Adrenal gland (tissue), 12 donors: Measurements from ENCODE around the gene TPM1. TPM values are rescaled to one million over a fixed set of nuclear protein-coding genes. Genes with fewer than 3 reads are reported as not detected.

Source experiments
- DNase-seq, 7 donors: peaks; one replicate each; pipeline ENCODE4 v3.0.0-alpha.2; 2019 to 2020
- H3K27ac ChIP-seq, 5 donors: fragments of 200-600 bp; sonication (generic) in 4 of 5; 1 replicate in 3 of 5; 2 replicates in 2 of 5; pipeline versions ENCODE4 v1.5.1 to v1.8.0; 2016 to 2020; ENCODE audit warnings: mild to moderate bottlenecking in 1 of 5
- H3K27me3 ChIP-seq: fragments of 200-600 bp; 2 replicates; pipeline ENCODE4 v1.8.0; 2021
- H3K36me3 ChIP-seq, 2 donors: fragments of 200-600 bp; replicated peaks in 1 of 2; 1 replicate in 1 of 2; 2 replicates in 1 of 2; pipeline versions ENCODE4 v1.5.1 to v1.8.0; 2018 to 2022
- H3K4me1 ChIP-seq, 2 donors: fragments of 200-600 bp; replicated peaks in 1 of 2; 1 replicate in 1 of 2; 2 replicates in 1 of 2; pipeline versions ENCODE4 v1.5.1 to v1.8.0; 2018 to 2021
- H3K4me3 ChIP-seq, 4 donors: fragments of 200-600 bp; sonication (generic) in 3 of 4; one replicate each; pipeline ENCODE4 v1.5.1; 2016 to 2018
- H3K9me3 ChIP-seq, 3 donors: fragments of 200-600 bp; sonication (generic) in 1 of 3; replicated peaks in 1 of 3; 1 replicate in 2 of 3; 2 replicates in 1 of 3; pipeline versions ENCODE4 v1.5.1 to v1.8.0; 2016 to 2021
- CTCF ChIP-seq, 6 experiments: fragments of 450-650 bp in 4 of 6; fragments of 200-600 bp in 2 of 6; sonication (generic) in 1 of 6; IDR thresholded peaks; 1 replicate in 5 of 6; 2 replicates in 1 of 6; pipeline versions ENCODE4 v1.5.1 to v1.8.0; 2016 to 2021; ENCODE audit warnings: antibody characterized with exemption in 6 of 6, mild to moderate bottlenecking in 2 of 6, moderate library complexity in 1 of 6
- POLR2A ChIP-seq, 2 donors: fragments of 450-650 bp; IDR thresholded peaks; one replicate each; pipeline ENCODE4 v1.6.1; 2017; ENCODE audit warnings: antibody characterized with exemption in 2 of 2, mild to moderate bottlenecking in 2 of 2, moderate library complexity in 1 of 2
- WGBS, 4 donors: extraction: QIAGEN DNeasy Blood & Tissue Kit in 2 of 4; methylation state at CpG; one replicate each; pipeline versions ENCODE4 v1.1.5 to v1.1.7; 2013 to 2017; 5-methylcytosine and 5-hydroxymethylcytosine counted together
- intact Hi-C, 2 donors: fragments of 100-400 bp; cut with DNase I; formaldehyde crosslinking; loops; one replicate each; pipeline versions ENCODE4 v1.14.1 to v1.15.0; 2022 to 2023
- polyA plus RNA-seq, 3 donors: library from polyadenylated mRNA; stranded (reverse); fragments of 200-250 nt in 2 of 3; fragments of 350-450 nt in 1 of 3; fragmentation: Illumina TruSeq in 1 of 3; extraction: RNeasy Lipid Tissue Mini Kit (QIAGEN cat#74804) in 1 of 3; gene quantifications; one replicate each; pipeline ENCODE4 v1.2.3, GENCODE V29; 2013 to 2014
- total RNA-seq, 9 donors: library from RNA; depleted of rRNA in 4 of 9; stranded (reverse); fragments of >200 nt in 4 of 9; fragments of 120-200 nt in 1 of 9; fragmentation: NEBNext Ultra II Directional in 1 of 9; extraction: Animal tissue kit (Norgen Biotek cat#: 25700) in 1 of 9; gene quantifications; one replicate each; pipeline versions ENCODE4 v1.1.0 to v1.2.4, GENCODE V29; 2013 to 2023
- donor health status: healthy with polysubstance abuse.
- donor health status: Bipolar disorder and iron deficiency.
- donor health status: DM: yes; HTN: yes; CAD: no.
- donor health status: DM: no; HTN: no; CAD: no.
- donor health status: DM: no; HTN: no; CAD: no.
- donor health status: DM: yes; HTN: yes; CAD: no.

Gene TPM1
- total and polyA plus RNA-seq, 12 donors, result 81.8 to 246 (median 167) TPM

- DNase-seq, result no peak
- no peaks in the 10 kb centered on the region for H3K36me3 ChIP-seq
- H3K9me3 ChIP-seq, result no peaks in the 10 kb centered on the region
- H3K4me1 ChIP-seq, result no peaks in the 10 kb centered on the region
- H3K27me3 ChIP-seq, result no peaks in the 10 kb centered on the region
- 83 to 87% (median 85%) methylated on average over 8 of the region's 8 CpGs for WGBS, 4 donors
- intact Hi-C loops, result no loop called here
- H3K27ac ChIP-seq, result no peak overlapping the region
- TF ChIP-seq CTCF (IDR thresholded peaks at IDR 0.05), result no peak
- TF ChIP-seq POLR2A (IDR thresholded peaks at IDR 0.05), result no peak
- H3K4me3 ChIP-seq, result no peak overlapping the region
These were observed 36.3 kb upstream of the TPM1 start for GRCh38 chr15:63006032-63006878.

- no peak overlapping the region for H3K27ac ChIP-seq
- WGBS, 4 donors, result 89 to 94% (median 90%) methylated on average over 6 of the region's 6 CpGs
- TF ChIP-seq CTCF (IDR thresholded peaks at IDR 0.05), result no peak
- no peak for TF ChIP-seq POLR2A (IDR thresholded peaks at IDR 0.05)
These were observed 34.1 kb upstream of the TPM1 start for GRCh38 chr15:63008333-63009049.

GRCh38 chr15:63010386-63010785, 32.2 kb upstream of the TPM1 start:
- H3K27ac ChIP-seq, result no peak overlapping the region
- intact Hi-C loops, result no loop called here
- no peaks in the 10 kb centered on the region for H3K36me3 ChIP-seq
- no peak for DNase-seq
- no peaks in the 10 kb centered on the region for H3K27me3 ChIP-seq
- peaks cover 1 to 2% of the 10 kb centered on the region in 2 donors for H3K4me1 ChIP-seq
- 68 to 87% (median 86%) methylated on average over 3 of the region's 3 CpGs for WGBS, 4 donors
- no peak overlapping the region for H3K4me3 ChIP-seq
- H3K9me3 ChIP-seq, result no peaks in the 10 kb centered on the region
- TF ChIP-seq POLR2A (IDR thresholded peaks at IDR 0.05), result no peak
- no peak for TF ChIP-seq CTCF (IDR thresholded peaks at IDR 0.05)

More at GRCh38 chr15:63008333-63009049, 34.1 kb upstream of the TPM1 start:
- DNase-seq, result no peak
- no peaks in the 10 kb centered on the region for H3K4me1 ChIP-seq
- no peaks in the 10 kb centered on the region for H3K36me3 ChIP-seq
- intact Hi-C loops, result no loop called here
- H3K27me3 ChIP-seq, result no peaks in the 10 kb centered on the region
- no peak overlapping the region for H3K4me3 ChIP-seq
- H3K9me3 ChIP-seq, result no peaks in the 10 kb centered on the region

- DNase-seq, result no peak
- intact Hi-C loops, result no loop called here
- no peak for TF ChIP-seq POLR2A (IDR thresholded peaks at IDR 0.05)
- no peak for TF ChIP-seq CTCF (IDR thresholded peaks at IDR 0.05)
- H3K4me1 ChIP-seq, result peaks cover 4 to 9% of the 10 kb centered on the region in 2 donors
- no peak overlapping the region for H3K4me3 ChIP-seq
- H3K27ac ChIP-seq, result no peak overlapping the region
- 89 to 97% (median 93%) methylated on average over 7 of the region's 7 CpGs for WGBS, 4 donors
- H3K27me3 ChIP-seq, result no peaks in the 10 kb centered on the region
- H3K9me3 ChIP-seq, result no peaks in the 10 kb centered on the region
- H3K36me3 ChIP-seq, result no peaks in the 10 kb centered on the region
These were observed 31.4 kb upstream of the TPM1 start for GRCh38 chr15:63010920-63011693.
